GM19438 (cell line): ENCODE measurements around the gene DCTN5.
A peak's percentile ranks its signal among the peaks of the same experiment; 100 is the strongest.

Experiments used
- ATAC-seq: cut with Tn5 transposase; IDR thresholded peaks from one replicate; pipeline ENCODE4 v1.9.1; 2021; ENCODE audit warnings: low read depth; ENCODE audit not compliant: unreplicated experiment

The DCTN5 gene

GRCh38 chr16:23651943-23652468 is 10.7 kb downstream of the DCTN5 start:
- ATAC-seq, result no peak

GRCh38 chr16:23663918-23664317 is 22.7 kb downstream of the DCTN5 start:
- ATAC-seq, result no peak

GRCh38 chr16:23666571-23667354 is 25.5 kb downstream of the DCTN5 start:
- no peak for ATAC-seq

GRCh38 chr16:23667355-23667659 is 26.0 kb downstream of the DCTN5 start:
- no peak for ATAC-seq

- no peak for ATAC-seq
Measured at GRCh38 chr16:23668225-23668624, 27.0 kb downstream of the DCTN5 start.

- ATAC-seq, result no peak
Measured at GRCh38 chr16:23668873-23669272, 27.6 kb downstream of the DCTN5 start.

- ATAC-seq, result peak; percentile 94
Measured at GRCh38 chr16:23670137-23670776, 29.0 kb downstream of the DCTN5 start.

GRCh38 chr16:23673971-23674614 is 32.8 kb downstream of the DCTN5 start:
- no peak for ATAC-seq

- no peak for ATAC-seq
Measured at GRCh38 chr16:23676924-23677480, 35.7 kb downstream of the DCTN5 start.

GRCh38 chr16:23678430-23679273 is 37.4 kb downstream of the DCTN5 start, which contains the start of gene PLK1:
PLK1 (plus strand) TSS chr16:23678889; CDS start chr16:23678933, 44 bp downstream.
- ATAC-seq, result peak; percentile 77

GRCh38 chr16:23679274-23679985 is 38.2 kb downstream of the DCTN5 start:
- ATAC-seq, result no peak

GRCh38 chr16:23679986-23680336 is 38.7 kb downstream of the DCTN5 start:
- ATAC-seq, result no peak

- ATAC-seq, result no peak
Measured at GRCh38 chr16:23682181-23682580, 40.9 kb downstream of the DCTN5 start.

GRCh38 chr16:23683487-23683886 is 42.2 kb downstream of the DCTN5 start:
- ATAC-seq, result no peak

- no peak for ATAC-seq
Measured at GRCh38 chr16:23687034-23687808, 46.0 kb downstream of the DCTN5 start.

- ATAC-seq, result no peak
Measured at GRCh38 chr16:23689442-23690187, 48.3 kb downstream of the DCTN5 start.

GRCh38 chr16:23690771-23691482 is 49.7 kb downstream of the DCTN5 start:
- ATAC-seq, result no peak
